ENCODE measurements around the gene GRK5.
"Not testable (repeated sequence)": the region's sequence is repeated elsewhere in the genome, so short reads cannot be mapped to it uniquely, and the experiment has no call there.

The GRK5 gene

GRCh38 chr10:119455609-119456434 lies 248.5 kb downstream of the GRK5 start:
- no peak for DNase-seq (ENCODE audit: low read depth in 2 of 2)

DNA sequence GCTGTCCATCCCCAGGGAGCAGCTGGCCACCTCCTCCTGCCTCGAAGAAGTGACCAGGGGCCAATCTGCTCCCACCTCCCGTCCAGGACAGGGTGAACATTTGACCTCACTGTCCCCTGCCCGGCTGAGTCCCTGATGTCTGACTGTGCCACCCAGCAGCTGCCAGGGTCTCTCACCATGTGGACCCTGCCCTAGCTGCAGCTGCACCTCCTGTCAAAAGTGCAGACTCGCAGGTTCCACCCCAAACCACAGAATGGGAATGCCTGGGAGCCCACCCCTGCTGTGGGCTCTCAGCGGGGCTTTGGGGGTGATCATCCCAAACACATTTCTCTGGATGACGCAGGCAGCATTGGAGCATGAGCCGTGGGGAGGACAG lies 249.1 kb downstream of the GRK5 start:
- DNase-seq (ENCODE audit: low read depth in 2 of 2): no peak

DNA sequence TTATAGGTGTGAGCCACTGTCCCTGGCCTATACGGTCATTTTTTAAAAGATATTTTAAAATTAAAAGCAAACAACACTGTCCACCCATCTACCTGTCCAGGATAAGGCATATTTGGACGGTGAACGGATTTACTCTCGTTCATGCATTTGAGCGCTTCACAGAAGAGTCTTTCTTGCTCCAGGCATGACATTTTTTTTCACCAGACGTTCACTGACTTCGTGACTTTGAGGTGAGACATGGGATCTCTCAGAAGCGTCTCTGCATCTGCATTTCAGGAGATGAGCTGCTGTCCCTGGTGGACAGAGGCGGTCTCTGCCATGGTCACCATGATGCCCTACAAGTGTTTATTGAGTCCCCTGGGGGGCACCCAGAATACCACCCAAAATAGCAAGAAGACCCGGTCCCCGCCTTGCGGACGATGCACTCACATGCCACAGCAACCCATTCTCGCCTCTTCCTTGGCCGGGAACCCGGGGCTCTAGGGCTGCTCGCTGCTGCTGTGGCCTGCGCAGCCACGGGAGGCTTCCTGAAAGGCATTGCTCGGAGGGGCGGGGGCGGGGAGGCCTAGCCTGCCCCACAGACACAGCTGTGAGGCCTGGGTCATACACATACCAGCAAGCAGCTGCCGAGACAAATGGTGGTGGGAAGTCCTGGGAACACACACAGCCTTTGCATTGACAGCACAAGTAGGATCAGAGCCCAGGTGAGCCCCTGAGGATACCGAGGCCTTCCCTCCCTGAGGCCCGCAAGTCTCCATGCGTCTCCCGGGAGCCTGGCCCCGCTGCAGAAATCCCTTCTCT lies 250.8 kb downstream of the GRK5 start:
- no peak for DNase-seq (ENCODE audit: low read depth in 2 of 2)

DNA sequence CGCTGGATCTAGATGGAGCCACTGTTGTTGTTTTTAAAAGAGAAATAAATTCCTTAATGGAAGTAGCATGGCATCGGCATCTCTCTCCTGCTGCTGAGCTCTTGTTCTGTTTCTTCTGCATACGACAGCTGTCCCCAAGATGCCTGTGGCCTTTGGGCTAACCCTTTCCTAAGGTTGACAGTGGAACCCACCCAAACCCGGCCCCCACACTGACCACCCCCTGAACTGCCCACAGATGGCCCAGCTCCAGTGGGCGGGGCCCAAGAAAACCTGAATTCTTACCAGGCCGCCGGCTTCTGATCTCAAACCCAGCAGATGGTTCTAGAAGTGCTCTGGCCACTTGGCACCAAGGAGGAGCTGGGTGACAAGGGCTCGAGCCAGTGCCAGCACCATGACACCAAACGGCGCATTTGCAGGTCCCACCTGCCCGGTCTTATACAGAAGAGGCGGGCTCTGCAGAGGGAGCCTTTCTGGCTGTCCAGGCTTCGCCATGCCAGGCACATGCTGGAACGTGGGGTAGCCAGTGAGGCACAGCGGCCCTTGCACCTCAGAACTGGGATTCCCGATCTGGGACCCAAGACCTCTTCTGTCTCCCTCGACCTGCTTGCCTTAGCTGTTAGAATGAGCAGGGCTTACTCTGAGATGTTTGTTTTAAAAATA lies 252.4 kb downstream of the GRK5 start:
- DNase-seq (ENCODE audit: low read depth in 2 of 2): no peak

GRCh38 chr10:119460369-119461195 lies 253.2 kb downstream of the GRK5 start:
- no peak for DNase-seq (ENCODE audit: low read depth in 2 of 2)

DNA sequence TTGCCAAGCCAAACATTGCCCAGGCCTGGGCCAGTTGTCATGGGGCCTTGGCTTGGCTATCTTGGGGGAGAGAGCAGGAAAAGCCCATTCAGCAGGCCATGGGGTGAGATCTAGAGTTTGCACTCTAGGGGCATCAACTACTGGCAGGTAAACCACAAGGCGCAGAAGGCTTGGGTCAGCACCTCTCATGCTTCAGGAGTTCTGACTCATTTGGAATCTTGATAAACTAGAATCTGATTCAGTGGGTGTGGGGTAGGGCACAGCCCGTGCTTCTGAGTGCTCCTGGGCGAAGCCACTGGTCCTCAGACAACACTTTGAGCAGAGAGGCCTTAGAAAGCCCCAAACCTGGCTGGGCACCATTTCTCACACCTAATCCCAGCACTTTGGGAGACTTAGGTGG lies 254.0 kb downstream of the GRK5 start:
- DNase-seq (ENCODE audit: low read depth in 2 of 2): no peak

GRCh38 chr10:119461923-119462322 lies 254.6 kb downstream of the GRK5 start:
- DNase-seq (ENCODE audit: low read depth in 2 of 2): no peak

DNA sequence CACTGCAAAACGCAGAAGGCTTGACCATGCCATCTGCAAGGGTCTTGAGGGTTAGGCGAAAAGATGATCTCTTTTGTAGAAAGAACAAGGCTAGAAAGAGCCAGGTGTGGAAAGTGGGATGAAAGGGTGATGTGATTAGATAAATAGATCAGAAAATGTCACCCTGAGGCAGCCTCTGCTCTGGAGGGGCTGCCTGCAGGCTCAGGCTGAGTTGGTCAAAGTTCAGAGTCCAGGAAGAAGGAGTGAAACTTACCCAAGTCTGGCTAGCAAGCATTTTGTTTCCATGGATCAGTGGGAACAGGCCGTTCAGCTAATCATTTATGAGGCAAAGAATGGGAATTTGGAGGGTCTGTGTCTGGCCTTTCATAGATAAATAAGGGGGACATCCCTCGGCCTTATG lies 255.4 kb downstream of the GRK5 start:
- DNase-seq (ENCODE audit: low read depth in 2 of 2): no peak

DNA sequence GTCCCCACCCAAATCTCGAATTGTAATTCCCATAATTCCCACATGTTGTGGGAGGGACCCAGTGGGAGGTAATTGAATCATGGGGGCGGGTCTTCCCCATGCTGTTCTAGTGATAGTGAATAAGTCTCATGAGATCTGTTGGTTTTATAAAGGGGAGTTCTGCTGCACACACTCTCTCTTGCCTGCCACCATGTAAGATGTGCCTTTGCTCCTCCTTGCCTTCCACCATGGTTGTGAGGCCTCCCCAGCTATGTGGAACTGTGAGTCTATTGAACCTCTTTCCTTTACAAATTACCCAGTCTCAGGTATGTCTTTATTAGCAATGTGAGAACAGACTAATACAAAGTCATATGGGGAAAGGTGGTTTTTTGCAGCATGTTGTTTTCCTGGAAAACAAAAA lies 255.8 kb downstream of the GRK5 start:
- not testable (repeated sequence) for DNase-seq (ENCODE audit: low read depth in 2 of 2)

GRCh38 chr10:119465085-119465484 lies 257.7 kb downstream of the GRK5 start:
- DNase-seq (ENCODE audit: low read depth in 2 of 2): no peak

GRCh38 chr10:119466076-119466475 lies 258.7 kb downstream of the GRK5 start:
- DNase-seq (ENCODE audit: low read depth in 2 of 2): no peak

GRCh38 chr10:119466655-119467054 lies 259.3 kb downstream of the GRK5 start:
- no peak for DNase-seq (ENCODE audit: low read depth in 2 of 2)

GRCh38 chr10:119468542-119469324 lies 261.4 kb downstream of the GRK5 start:
- no peak for DNase-seq (ENCODE audit: low read depth in 2 of 2)

DNA sequence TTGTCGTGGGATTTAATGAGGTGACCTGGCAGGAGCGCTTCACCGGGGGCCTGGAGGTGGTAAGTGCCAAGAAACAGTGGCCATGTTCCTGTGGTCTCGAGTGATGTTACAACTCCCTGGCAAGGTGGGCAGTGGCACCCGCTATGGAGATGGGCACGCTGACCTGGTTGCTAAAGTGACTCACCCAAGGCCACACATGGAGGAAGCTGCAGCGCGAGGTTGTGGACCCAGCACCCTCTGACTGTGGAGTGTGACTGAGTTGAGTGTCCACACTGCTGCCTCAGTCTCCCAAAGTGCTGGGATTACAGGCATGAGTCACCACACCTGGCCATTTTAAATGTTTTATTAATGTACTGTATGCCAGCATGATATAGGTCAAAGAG lies 261.9 kb downstream of the GRK5 start:
- DNase-seq (ENCODE audit: low read depth in 2 of 2): no peak

DNA sequence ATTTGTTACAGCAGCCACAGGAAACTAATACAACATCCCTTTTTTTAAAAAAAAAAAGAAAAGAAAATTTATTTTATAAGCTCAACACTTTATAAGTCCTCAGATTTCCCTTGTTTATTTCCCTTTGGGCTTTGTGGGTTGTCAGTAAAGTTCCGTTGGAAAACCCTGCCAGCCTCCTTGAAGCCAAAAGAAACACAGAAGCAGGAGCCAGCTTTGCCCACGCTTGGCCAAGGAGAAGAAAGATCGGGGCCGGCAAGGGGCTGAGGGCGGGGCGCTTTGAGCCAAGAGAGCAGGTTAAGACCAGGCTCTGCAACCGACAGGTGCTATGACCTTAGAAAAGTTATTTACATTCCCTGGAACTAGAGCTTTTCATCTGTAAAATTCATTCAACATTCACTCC lies 262.5 kb downstream of the GRK5 start:
- DNase-seq (ENCODE audit: low read depth in 2 of 2): no peak

DNA sequence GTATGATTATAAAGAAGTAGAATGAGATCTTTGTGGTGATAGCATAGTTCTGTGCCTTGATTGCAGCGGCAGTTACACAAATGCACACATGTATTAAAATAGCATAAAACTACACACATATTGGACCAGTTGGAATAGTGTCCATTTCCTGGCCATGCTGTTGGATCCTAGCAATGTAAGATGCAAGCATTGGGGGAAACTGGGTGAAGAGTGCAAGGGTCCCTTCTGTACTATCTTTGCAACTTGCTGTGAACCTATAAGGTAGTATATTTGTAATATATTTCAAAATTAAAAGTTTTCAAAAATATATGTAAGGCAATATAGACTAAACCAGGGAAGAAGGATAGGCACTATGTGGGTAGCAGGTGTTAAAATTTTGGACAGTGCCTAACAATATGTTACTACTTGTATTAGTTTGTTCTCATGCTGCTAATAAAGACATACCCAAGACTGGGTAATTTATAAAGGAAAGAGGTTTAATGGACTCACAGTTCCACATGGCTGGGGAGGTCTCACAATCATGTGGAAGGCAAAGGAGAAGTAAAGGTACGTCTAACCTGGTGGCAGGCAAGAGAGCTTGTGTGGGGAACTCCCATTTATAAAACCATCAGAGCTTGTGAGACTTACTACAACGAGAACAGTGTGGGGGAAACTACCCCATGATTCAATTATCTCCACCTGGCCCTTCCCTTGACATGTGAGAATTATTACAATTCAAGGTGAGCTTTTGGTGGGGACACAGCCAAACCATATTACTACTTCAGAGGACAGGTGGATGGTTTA lies 263.7 kb downstream of the GRK5 start:
- DNase-seq (ENCODE audit: low read depth in 2 of 2): no peak

DNA sequence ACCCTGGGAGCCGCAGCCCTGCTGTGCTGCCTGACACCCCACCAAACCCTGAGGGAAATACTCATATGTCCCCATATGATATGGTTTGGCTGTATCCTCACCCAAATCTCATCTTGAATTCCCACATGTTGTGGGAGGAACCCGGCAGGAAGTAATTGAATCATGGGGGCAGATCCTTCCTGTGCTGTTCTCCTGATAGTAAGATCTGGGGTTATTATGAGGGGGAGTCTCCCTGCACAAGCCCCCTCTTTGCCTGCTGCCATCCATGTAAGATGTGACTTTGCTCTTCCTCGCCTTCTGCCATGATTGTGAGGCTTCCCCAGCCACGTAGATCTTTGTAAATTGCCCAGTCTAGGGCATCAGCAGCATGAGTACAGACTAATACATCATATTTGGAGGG lies 266.4 kb downstream of the GRK5 start:
- no peak for DNase-seq (ENCODE audit: low read depth in 2 of 2)

GRCh38 chr10:119474606-119475005 lies 267.2 kb downstream of the GRK5 start:
- DNase-seq (ENCODE audit: low read depth in 2 of 2): no peak

- no peak for DNase-seq (ENCODE audit: low read depth in 2 of 2)
These were observed 270.1 kb downstream of the GRK5 start for GRCh38 chr10:119477444-119477843.

DNA sequence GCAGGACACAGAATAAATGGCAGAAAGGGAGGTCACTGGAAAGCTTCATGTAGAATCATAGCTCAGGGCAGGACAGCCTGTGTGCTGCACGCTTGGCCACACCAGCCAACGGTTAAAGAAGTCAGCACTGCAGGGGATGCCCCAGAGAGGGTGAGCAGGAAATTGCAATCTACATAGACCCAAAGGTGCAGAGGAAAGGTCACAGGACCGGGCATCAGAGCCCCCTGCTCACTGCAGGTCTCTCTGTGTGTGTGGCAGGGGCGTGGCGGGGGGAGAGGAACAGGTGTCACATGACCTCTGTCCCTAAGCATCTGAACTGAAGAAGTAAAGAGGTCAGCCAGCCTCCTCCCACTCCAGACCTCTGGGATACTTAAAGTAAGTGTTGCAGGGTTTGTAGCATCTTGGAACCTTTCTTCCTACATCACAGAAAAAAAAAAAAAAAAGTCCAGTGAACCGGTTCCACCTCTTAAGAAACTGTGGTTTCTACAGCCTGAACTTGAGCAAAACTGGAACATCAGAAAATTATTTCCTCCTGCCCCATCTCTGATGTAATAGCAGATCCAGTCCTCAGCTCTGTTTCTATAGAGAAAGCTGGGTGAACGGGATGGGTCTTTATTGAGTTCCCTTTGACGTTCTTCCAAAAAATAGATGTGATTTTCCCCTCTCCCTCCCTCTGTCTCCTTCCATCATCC lies 270.9 kb downstream of the GRK5 start:
- no peak for DNase-seq (ENCODE audit: low read depth in 2 of 2)

All from stimulated activated CD8-positive, alpha-beta memory T cell treated with anti-CD3 and anti-CD28 coated beads, Interleukin-2, amount 100 ng/mL, for 1 hour (primary cell).